K562 (cell line): ENCODE results near the gene MYO3B. TPM values are rescaled to one million over a fixed set of nuclear protein-coding genes. Genes with fewer than 3 reads are reported as not detected.

Source experiments
- ASH1L ChIP-seq: fragments of 450-650 bp; IDR thresholded peaks from 2 replicates; pipeline ENCODE4 v1.6.1; 2018; ENCODE audit warnings: borderline replicate concordance, mild to moderate bottlenecking, low read depth; ENCODE audit not compliant: partially characterized antibody
- CTBP1 ChIP-seq: fragments of 450-650 bp; IDR thresholded peaks from 2 replicates; pipeline ENCODE4 v1.6.1; 2016; ENCODE audit warnings: borderline replicate concordance
- FOXM1 ChIP-seq, 2 experiments: fragments of 450-650 bp in 1 of 2; sonication (generic) in 1 of 2; formaldehyde crosslinking in 1 of 2; IDR thresholded peaks; 2 replicates each; pipeline versions ENCODE4 v1.6.1 to v1.9.0; 2017 to 2022; ENCODE audit warnings: low read depth in 2 of 2, mild to moderate bottlenecking in 2 of 2, missing genetic modification reagents in 1 of 2, moderate library complexity in 1 of 2
- MTA3 ChIP-seq: fragments of 450-650 bp; formaldehyde crosslinking; IDR thresholded peaks from 2 replicates; pipeline ENCODE4 v1.6.1; 2017; ENCODE audit warnings: mild to moderate bottlenecking, borderline replicate concordance
- NFIC ChIP-seq: fragments of 450-650 bp; IDR thresholded peaks from 2 replicates; pipeline ENCODE4 v1.6.1; 2017; ENCODE audit warnings: mild to moderate bottlenecking, inconsistent platforms
- NR4A1 ChIP-seq, 2 experiments: fragments of 250-450 bp in 1 of 2; fragments of 450-650 bp in 1 of 2; sonication (Bioruptor Pico) in 1 of 2; IDR thresholded peaks; 2 replicates each; pipeline versions ENCODE4 v1.4.0 to v1.6.1; 2016 to 2020; ENCODE audit warnings: mild to moderate bottlenecking in 2 of 2, missing compliant biosample characterization in 1 of 2, missing genetic modification characterization in 1 of 2, moderate library complexity in 1 of 2
- POLR2AphosphoS2 ChIP-seq: IDR thresholded peaks from 2 replicates; pipeline ENCODE4 v1.6.1; 2012; ENCODE audit warnings: low read length, improper control_type of control experiment
- SIX5 ChIP-seq, 2 experiments: IDR thresholded peaks; 2 replicates each; pipeline ENCODE4 v1.6.1; 2011; ENCODE audit warnings: low read length in 2 of 2, borderline replicate concordance in 1 of 2, low read depth in 1 of 2, mild to moderate bottlenecking in 1 of 2, moderate library complexity in 1 of 2; ENCODE audit not compliant: insufficient read depth in 1 of 2
- ZBTB1 ChIP-seq: sonication (generic); formaldehyde crosslinking; IDR thresholded peaks from 2 replicates; pipeline ENCODE4 v1.8.1; 2023; ENCODE audit warnings: missing genetic modification reagents, low read depth, mild to moderate bottlenecking, borderline replicate concordance
- ZNF589 ChIP-seq: fragments of 200-800 bp; sonication (Bioruptor generic); IDR thresholded peaks from 2 replicates; pipeline ENCODE4 v1.6.1; 2016; ENCODE audit warnings: low read depth, missing genetic modification characterization, missing compliant biosample characterization
- polyA plus RNA-seq, 8 experiments: library from polyadenylated mRNA; depleted of rRNA in 4 of 8; stranded (reverse) in 5 of 8; unstranded in 3 of 8; fragments of >200 nt; fragmentation: Nextera tagmentation in 2 of 8; fragmentation: Illumina TruSeq in 1 of 8; extraction: Ambion mirVana in 2 of 8; extraction: Trizol in 1 of 8; gene quantifications; 2 replicates each; pipeline versions ENCODE4 v1.2.1 to v1.2.3, GENCODE V29; 2011 to 2014; ENCODE audit warnings: inconsistent platforms in 1 of 8, missing spikeins in 1 of 8
- total RNA-seq, 7 experiments: library from RNA; depleted of rRNA in 6 of 7; stranded (reverse); fragments of >200 nt in 6 of 7; fragmentation: Illumina TruSeq in 2 of 7; extraction: Trizol in 2 of 7; gene quantifications; 2 replicates each; pipeline versions ENCODE4 v1.2.1 to v1.2.3, GENCODE V29; 2011 to 2021; ENCODE audit warnings: low replicate concordance in 1 of 7
- TF ChIP-seq, protein P1 (sequence below): fragments of 200-600 bp; sonication (generic); IDR thresholded peaks from one replicate; pipeline ENCODE4 v1.6.1; 2012; ENCODE audit warnings: mild to moderate bottlenecking, low read depth, low read length, inconsistent platforms

Gene MYO3B
- total and polyA plus RNA-seq, 9 of the 15 experiments (the other 6 are each of a cell fraction or from before 2014, with no cell fraction given): 2.7 to 6.5 (median 3.6) TPM

- TF ChIP-seq, protein P1, sequence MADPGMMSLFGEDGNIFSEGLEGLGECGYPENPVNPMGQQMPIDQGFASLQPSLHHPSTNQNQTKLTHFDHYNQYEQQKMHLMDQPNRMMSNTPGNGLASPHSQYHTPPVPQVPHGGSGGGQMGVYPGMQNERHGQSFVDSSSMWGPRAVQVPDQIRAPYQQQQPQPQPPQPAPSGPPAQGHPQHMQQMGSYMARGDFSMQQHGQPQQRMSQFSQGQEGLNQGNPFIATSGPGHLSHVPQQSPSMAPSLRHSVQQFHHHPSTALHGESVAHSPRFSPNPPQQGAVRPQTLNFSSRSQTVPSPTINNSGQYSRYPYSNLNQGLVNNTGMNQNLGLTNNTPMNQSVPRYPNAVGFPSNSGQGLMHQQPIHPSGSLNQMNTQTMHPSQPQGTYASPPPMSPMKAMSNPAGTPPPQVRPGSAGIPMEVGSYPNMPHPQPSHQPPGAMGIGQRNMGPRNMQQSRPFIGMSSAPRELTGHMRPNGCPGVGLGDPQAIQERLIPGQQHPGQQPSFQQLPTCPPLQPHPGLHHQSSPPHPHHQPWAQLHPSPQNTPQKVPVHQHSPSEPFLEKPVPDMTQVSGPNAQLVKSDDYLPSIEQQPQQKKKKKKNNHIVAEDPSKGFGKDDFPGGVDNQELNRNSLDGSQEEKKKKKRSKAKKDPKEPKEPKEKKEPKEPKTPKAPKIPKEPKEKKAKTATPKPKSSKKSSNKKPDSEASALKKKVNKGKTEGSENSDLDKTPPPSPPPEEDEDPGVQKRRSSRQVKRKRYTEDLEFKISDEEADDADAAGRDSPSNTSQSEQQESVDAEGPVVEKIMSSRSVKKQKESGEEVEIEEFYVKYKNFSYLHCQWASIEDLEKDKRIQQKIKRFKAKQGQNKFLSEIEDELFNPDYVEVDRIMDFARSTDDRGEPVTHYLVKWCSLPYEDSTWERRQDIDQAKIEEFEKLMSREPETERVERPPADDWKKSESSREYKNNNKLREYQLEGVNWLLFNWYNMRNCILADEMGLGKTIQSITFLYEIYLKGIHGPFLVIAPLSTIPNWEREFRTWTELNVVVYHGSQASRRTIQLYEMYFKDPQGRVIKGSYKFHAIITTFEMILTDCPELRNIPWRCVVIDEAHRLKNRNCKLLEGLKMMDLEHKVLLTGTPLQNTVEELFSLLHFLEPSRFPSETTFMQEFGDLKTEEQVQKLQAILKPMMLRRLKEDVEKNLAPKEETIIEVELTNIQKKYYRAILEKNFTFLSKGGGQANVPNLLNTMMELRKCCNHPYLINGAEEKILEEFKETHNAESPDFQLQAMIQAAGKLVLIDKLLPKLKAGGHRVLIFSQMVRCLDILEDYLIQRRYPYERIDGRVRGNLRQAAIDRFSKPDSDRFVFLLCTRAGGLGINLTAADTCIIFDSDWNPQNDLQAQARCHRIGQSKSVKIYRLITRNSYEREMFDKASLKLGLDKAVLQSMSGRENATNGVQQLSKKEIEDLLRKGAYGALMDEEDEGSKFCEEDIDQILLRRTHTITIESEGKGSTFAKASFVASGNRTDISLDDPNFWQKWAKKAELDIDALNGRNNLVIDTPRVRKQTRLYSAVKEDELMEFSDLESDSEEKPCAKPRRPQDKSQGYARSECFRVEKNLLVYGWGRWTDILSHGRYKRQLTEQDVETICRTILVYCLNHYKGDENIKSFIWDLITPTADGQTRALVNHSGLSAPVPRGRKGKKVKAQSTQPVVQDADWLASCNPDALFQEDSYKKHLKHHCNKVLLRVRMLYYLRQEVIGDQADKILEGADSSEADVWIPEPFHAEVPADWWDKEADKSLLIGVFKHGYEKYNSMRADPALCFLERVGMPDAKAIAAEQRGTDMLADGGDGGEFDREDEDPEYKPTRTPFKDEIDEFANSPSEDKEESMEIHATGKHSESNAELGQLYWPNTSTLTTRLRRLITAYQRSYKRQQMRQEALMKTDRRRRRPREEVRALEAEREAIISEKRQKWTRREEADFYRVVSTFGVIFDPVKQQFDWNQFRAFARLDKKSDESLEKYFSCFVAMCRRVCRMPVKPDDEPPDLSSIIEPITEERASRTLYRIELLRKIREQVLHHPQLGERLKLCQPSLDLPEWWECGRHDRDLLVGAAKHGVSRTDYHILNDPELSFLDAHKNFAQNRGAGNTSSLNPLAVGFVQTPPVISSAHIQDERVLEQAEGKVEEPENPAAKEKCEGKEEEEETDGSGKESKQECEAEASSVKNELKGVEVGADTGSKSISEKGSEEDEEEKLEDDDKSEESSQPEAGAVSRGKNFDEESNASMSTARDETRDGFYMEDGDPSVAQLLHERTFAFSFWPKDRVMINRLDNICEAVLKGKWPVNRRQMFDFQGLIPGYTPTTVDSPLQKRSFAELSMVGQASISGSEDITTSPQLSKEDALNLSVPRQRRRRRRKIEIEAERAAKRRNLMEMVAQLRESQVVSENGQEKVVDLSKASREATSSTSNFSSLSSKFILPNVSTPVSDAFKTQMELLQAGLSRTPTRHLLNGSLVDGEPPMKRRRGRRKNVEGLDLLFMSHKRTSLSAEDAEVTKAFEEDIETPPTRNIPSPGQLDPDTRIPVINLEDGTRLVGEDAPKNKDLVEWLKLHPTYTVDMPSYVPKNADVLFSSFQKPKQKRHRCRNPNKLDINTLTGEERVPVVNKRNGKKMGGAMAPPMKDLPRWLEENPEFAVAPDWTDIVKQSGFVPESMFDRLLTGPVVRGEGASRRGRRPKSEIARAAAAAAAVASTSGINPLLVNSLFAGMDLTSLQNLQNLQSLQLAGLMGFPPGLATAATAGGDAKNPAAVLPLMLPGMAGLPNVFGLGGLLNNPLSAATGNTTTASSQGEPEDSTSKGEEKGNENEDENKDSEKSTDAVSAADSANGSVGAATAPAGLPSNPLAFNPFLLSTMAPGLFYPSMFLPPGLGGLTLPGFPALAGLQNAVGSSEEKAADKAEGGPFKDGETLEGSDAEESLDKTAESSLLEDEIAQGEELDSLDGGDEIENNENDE: no peak
- no peak for TF ChIP-seq POLR2AphosphoS2
- 0 out of 2 replicates have a peak, but pooled peaks have one; percentile 17 for TF ChIP-seq ZNF589 (CRISPR knock-in tag)
- TF ChIP-seq SIX5 (IDR thresholded peaks at IDR 0.05; ENCODE audit: borderline replicate concordance in 1 of 2, insufficient read depth in 1 of 2, low read depth in 1 of 2, low read length in 2 of 2): no peak
- TF ChIP-seq MTA3: peak; percentile 46
- peak; percentile 72 for TF ChIP-seq NFIC
- no peak for TF ChIP-seq ASH1L
- peak; percentile 67 for TF ChIP-seq CTBP1
- TF ChIP-seq NR4A1 (CRISPR knock-in tag; IDR thresholded peaks at IDR 0.05): no peak
- TF ChIP-seq NR4A1 (tag; IDR thresholded peaks at IDR 0.05): no peak
- TF ChIP-seq FOXM1 (IDR thresholded peaks at IDR 0.05; ENCODE audit: low read depth): peak; percentile 60
- TF ChIP-seq FOXM1 (CRISPR knock-in tag; IDR thresholded peaks at IDR 0.05; ENCODE audit: low read depth): no peak
- no peak for TF ChIP-seq ZBTB1
Measured at GRCh38 chr2:170155022-170155722, 22.8 kb upstream of the MYO3B start (continued).
